Measurements from ENCODE around the gene ITGA3.

DNA sequence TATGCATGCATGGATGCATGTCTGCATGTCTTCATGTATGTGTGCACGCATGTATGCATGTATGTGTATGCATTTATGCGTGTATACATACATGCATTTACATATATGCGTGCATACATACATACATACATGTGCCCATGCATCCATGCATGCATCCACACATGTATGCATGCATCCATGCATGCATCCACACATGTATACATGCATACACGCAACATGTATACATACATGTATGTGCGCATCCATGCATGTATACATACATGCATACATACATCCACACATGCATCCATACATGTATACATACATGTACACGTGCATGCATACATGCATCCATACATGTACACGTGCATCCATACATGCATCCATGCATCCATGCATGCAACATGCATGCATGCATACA is 31.1 kb upstream of the ITGA3 start:
- TF ChIP-seq POLR2A (IDR thresholded peaks at IDR 0.05), result no peak
- TF ChIP-seq, protein P1, sequence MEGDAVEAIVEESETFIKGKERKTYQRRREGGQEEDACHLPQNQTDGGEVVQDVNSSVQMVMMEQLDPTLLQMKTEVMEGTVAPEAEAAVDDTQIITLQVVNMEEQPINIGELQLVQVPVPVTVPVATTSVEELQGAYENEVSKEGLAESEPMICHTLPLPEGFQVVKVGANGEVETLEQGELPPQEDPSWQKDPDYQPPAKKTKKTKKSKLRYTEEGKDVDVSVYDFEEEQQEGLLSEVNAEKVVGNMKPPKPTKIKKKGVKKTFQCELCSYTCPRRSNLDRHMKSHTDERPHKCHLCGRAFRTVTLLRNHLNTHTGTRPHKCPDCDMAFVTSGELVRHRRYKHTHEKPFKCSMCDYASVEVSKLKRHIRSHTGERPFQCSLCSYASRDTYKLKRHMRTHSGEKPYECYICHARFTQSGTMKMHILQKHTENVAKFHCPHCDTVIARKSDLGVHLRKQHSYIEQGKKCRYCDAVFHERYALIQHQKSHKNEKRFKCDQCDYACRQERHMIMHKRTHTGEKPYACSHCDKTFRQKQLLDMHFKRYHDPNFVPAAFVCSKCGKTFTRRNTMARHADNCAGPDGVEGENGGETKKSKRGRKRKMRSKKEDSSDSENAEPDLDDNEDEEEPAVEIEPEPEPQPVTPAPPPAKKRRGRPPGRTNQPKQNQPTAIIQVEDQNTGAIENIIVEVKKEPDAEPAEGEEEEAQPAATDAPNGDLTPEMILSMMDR (IDR thresholded peaks at IDR 0.05), result no peak
